Thoracic aorta (tissue), 2 donors: ENCODE data around the gene TM9SF1. TPM values are rescaled to one million over a fixed set of nuclear protein-coding genes. Genes with fewer than 3 reads are reported as not detected.
"Not testable (repeated sequence)": the region's sequence is repeated elsewhere in the genome, so short reads cannot be mapped to it uniquely, and the experiment has no call there.

Source experiments
- ATAC-seq: fragments of 150-250 bp; one replicate; pipeline ENCODE4 v1.8.0; 2017; ENCODE audit warnings: low read depth; ENCODE audit not compliant: insufficient number of reproducible peaks, low FRiP score
- DNase-seq: peaks from one replicate; pipeline ENCODE4 v3.0.0-alpha.2; 2020; ENCODE audit warnings: low spot score
- H3K27ac ChIP-seq, 2 donors: fragments of 200-600 bp; sonication (generic); 1 replicate in 1 of 2; 2 replicates in 1 of 2; pipeline ENCODE4 v1.5.1; 2016; ENCODE audit warnings: mild to moderate bottlenecking in 2 of 2, moderate library complexity in 2 of 2
- H3K27me3 ChIP-seq: fragments of 200-600 bp; sonication (generic); replicated peaks from 2 replicates; pipeline ENCODE4 v1.6.0; 2016; ENCODE audit warnings: mild to moderate bottlenecking; ENCODE audit not compliant: insufficient read depth
- H3K36me3 ChIP-seq: fragments of 200-600 bp; sonication (generic); one replicate; pipeline ENCODE4 v1.5.1; 2016
- H3K4me1 ChIP-seq, 2 donors: fragments of 200-600 bp; sonication (generic); 1 replicate in 1 of 2; 2 replicates in 1 of 2; pipeline versions ENCODE4 v1.5.1 to v1.6.0; 2016; ENCODE audit warnings: low read depth in 2 of 2, mild to moderate bottlenecking in 1 of 2; ENCODE audit not compliant: control insufficient read depth in 1 of 2
- H3K4me3 ChIP-seq: fragments of 200-600 bp; sonication (generic); 2 replicates; pipeline ENCODE4 v1.5.1; 2016; ENCODE audit warnings: mild to moderate bottlenecking
- H3K9me3 ChIP-seq: fragments of 200-600 bp; sonication (generic); 2 replicates; pipeline ENCODE4 v1.5.1; 2016
- CTCF ChIP-seq: fragments of 200-600 bp; sonication (generic); IDR thresholded peaks from one replicate; pipeline ENCODE4 v1.5.1; 2019; ENCODE audit warnings: antibody characterized with exemption
- total RNA-seq, 2 donors: library from RNA; depleted of rRNA; stranded (reverse); fragments of >200 nt; gene quantifications; one replicate each; pipeline versions ENCODE4 v1.1.0 to v1.2.3, GENCODE V29; 2016

TM9SF1 gene
- total RNA-seq, 2 donors from 2014 or later = 51.8 to 81.9 TPM

GRCh38 chr14:24219521-24219920 lies 24.3 kb upstream of the TM9SF1 start:
- Histone ChIP-seq H3K4me1 (peaks cover 5 to 14% of the 10 kb centered on the region in 2 donors), H3K27ac (no peak overlapping the region), H3K4me3 (no peak overlapping the region), H3K36me3 (peaks cover 8% of the 10 kb centered on the region), H3K9me3 (no peaks in the 10 kb centered on the region), H3K27me3 (no peaks in the 10 kb centered on the region)
- DNase-seq = no peak
- ATAC-seq = no peak
- no peak for TF ChIP-seq CTCF

GRCh38 chr14:24219080-24219479 lies 23.8 kb upstream of the TM9SF1 start:
- DNase-seq = no peak
- Histone ChIP-seq H3K36me3 (peaks cover 8% of the 10 kb centered on the region), H3K4me3 (no peak overlapping the region), H3K27ac (no peak overlapping the region), H3K27me3 (no peaks in the 10 kb centered on the region), H3K9me3 (no peaks in the 10 kb centered on the region), H3K4me1 (peaks cover 10 to 19% of the 10 kb centered on the region in 2 donors)
- no peak for TF ChIP-seq CTCF
- no peak for ATAC-seq

GRCh38 chr14:24216876-24217275 lies 21.6 kb upstream of the TM9SF1 start:
- H3K4me3 ChIP-seq, H3K27me3 ChIP-seq, H3K27ac ChIP-seq, ATAC-seq, H3K9me3 ChIP-seq, DNase-seq, H3K36me3 ChIP-seq: not testable (repeated sequence)
- peaks cover 19 to 32% of the 10 kb centered on the region in 2 donors for H3K4me1 ChIP-seq

DNA sequence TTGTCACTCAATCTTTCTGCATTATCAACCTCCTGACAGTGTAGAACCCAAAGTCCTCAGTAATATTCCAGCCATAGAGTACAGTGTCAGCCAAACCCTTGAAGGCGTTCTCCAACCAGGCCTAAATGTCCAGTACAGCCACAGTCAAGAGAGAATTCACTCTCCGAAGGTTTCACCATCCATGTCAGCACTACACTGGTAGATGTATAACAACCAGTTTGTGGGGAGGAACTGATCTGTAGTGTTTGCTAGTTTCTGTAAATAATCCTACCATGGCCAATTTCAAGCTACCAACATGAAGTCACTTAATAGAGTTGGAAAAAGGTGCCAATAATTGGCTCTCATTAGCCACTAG lies 21.1 kb upstream of the TM9SF1 start:
- Histone ChIP-seq H3K36me3 (peaks cover 8% of the 10 kb centered on the region), H3K27me3 (no peaks in the 10 kb centered on the region), H3K9me3 (no peaks in the 10 kb centered on the region), H3K4me3 (peak overlapping the region; percentile 97), H3K4me1 (peaks cover 19 to 36% of the 10 kb centered on the region in 2 donors), H3K27ac (peak overlapping the region; percentile 90 to 94)
- no peak for ATAC-seq
- DNase-seq = no peak
- TF ChIP-seq CTCF = no peak

DNA sequence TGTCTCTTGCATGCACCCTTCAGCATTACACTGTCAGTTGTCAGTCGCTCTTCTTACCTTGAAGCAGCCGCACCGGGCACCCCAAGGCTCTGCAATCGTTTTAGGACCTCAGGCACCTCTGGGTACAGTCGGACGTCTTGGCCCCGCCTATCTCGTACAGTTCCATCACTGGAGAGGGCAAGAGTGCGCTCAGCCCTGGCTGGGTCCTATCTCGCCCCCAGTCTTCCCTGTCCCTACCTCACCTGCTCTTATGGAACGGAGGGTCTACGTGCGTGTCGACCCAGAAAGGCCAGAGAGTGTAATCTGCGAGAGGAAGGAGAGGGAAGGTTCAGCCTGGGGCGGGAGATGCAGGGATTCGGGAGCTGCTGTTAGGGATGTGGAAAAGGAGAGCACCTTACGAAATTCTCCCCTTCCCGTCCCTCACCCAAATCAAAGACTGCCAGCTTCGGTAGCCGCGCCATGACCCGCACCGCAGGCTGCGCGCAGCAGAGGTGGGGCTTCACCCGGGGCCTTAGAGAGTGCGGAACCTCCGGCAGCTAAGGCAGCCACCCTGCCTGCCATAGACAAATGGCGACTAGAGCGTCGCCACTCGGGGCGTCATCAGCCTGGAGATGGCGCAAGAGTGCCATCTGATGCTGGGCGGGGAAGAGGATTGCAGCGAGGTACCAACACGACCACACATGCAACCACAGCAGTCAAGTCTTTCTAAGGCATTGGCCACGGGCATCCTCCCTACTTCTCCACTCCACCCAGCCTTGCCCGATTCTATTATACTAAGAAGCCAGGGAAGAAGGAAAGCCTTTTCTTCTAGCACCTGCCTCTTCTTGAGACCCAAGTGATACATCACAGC lies 20.5 kb upstream of the TM9SF1 start, which contains the start of gene MDP1:
TSS of gene MDP1 (minus strand) at position 572 of the 850 bp plus-strand sequence. CDS start at position 461, 111 bp downstream.
- peak; percentile 47 for DNase-seq

More for the DNA sequence above, 20.5 kb upstream of the TM9SF1 start, which contains the start of gene MDP1:
- TF ChIP-seq CTCF = peak; percentile 32
- H3K27me3 ChIP-seq = no peaks in the 10 kb centered on the region
- peak; percentile 50 for ATAC-seq
- peaks cover 19 to 36% of the 10 kb centered on the region in 2 donors for H3K4me1 ChIP-seq
- peak within 1 kb of the TSS; percentile 97 for H3K4me3 ChIP-seq
- peaks cover 8% of the 10 kb centered on the region for H3K36me3 ChIP-seq
- H3K9me3 ChIP-seq = no peaks in the 10 kb centered on the region
- peak within 1 kb of the TSS; percentile 90 to 94 for H3K27ac ChIP-seq
